Ishikawa (cell line): ENCODE measurements around the gene SETD1B.

Source experiments
- CREB1 ChIP-seq: IDR thresholded peaks from 2 replicates; pipeline ENCODE4 v1.6.1; 2012; ENCODE audit warnings: low read depth
- EP300 ChIP-seq: IDR thresholded peaks from 2 replicates; pipeline ENCODE4 v1.6.1; 2012; ENCODE audit warnings: borderline replicate concordance
- TEAD4 ChIP-seq: IDR thresholded peaks from 2 replicates; pipeline ENCODE4 v1.6.1; 2012
- YY1 ChIP-seq: IDR thresholded peaks from 2 replicates; pipeline ENCODE4 v1.6.1; 2012; ENCODE audit warnings: low read depth
- TF ChIP-seq, protein P1 (sequence below): IDR thresholded peaks from 2 replicates; pipeline ENCODE4 v1.6.1; 2012
- TF ChIP-seq, protein P2 (sequence below): IDR thresholded peaks from 2 replicates; pipeline ENCODE4 v1.6.1; 2012; ENCODE audit warnings: low read depth, mild to moderate bottlenecking

DNA sequence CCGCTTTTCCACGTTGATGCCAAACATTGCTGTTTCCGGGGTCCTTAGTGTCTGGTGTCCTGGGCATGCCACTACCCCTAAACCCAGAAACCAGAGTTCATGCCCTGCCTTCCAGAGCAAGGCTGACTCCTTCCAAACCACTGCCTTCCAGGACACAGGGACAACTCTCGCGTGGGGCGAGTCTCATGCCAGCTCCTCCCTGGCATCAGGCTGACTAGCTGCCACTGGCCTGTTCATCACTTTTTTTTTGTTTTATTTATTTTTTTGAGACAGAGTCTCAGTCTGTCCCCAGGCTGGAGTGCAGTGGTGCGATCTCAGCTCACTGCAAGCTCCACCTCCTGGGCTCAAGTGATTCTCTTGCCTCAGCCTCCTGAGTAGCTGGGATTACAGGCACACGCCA is 4.8 kb downstream of the SETD1B start:
- TF ChIP-seq TEAD4, result no peak
- no peak for TF ChIP-seq EP300
- TF ChIP-seq YY1, result no peak
- TF ChIP-seq CREB1, result no peak
- TF ChIP-seq, protein P1, sequence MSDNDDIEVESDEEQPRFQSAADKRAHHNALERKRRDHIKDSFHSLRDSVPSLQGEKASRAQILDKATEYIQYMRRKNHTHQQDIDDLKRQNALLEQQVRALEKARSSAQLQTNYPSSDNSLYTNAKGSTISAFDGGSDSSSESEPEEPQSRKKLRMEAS, result no peak
- TF ChIP-seq, protein P2, sequence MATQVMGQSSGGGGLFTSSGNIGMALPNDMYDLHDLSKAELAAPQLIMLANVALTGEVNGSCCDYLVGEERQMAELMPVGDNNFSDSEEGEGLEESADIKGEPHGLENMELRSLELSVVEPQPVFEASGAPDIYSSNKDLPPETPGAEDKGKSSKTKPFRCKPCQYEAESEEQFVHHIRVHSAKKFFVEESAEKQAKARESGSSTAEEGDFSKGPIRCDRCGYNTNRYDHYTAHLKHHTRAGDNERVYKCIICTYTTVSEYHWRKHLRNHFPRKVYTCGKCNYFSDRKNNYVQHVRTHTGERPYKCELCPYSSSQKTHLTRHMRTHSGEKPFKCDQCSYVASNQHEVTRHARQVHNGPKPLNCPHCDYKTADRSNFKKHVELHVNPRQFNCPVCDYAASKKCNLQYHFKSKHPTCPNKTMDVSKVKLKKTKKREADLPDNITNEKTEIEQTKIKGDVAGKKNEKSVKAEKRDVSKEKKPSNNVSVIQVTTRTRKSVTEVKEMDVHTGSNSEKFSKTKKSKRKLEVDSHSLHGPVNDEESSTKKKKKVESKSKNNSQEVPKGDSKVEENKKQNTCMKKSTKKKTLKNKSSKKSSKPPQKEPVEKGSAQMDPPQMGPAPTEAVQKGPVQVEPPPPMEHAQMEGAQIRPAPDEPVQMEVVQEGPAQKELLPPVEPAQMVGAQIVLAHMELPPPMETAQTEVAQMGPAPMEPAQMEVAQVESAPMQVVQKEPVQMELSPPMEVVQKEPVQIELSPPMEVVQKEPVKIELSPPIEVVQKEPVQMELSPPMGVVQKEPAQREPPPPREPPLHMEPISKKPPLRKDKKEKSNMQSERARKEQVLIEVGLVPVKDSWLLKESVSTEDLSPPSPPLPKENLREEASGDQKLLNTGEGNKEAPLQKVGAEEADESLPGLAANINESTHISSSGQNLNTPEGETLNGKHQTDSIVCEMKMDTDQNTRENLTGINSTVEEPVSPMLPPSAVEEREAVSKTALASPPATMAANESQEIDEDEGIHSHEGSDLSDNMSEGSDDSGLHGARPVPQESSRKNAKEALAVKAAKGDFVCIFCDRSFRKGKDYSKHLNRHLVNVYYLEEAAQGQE, result no peak
